Astrocyte (in vitro differentiated cells and primary cell): ENCODE results near the gene SLCO3A1. TPM values are rescaled to one million over a fixed set of nuclear protein-coding genes. Genes with fewer than 3 reads are reported as not detected.
A peak's percentile ranks its signal among the peaks of the same experiment; 100 is the strongest.

Experiments
- DNase-seq: peaks from one replicate; pipeline ENCODE4 v3.0.0-alpha.2; 2010; ENCODE audit warnings: low read depth
- FAIRE-seq: peaks from 2 replicates; lab custom pipeline; 2011; peaks lifted over from hg19 to GRCh38; lab: Jason Lieb, UNC
- H2AFZ ChIP-seq: 2 replicates; pipeline ENCODE4 v1.6.0; 2012; ENCODE audit warnings: low read depth, low read length, inconsistent platforms
- H3K27ac ChIP-seq: 2 replicates; pipeline ENCODE4 v1.5.1; 2011; ENCODE audit warnings: low read depth, low read length, inconsistent platforms
- H3K27me3 ChIP-seq: 2 replicates; pipeline ENCODE4 v1.6.0; 2011; ENCODE audit warnings: low read length, inconsistent platforms; ENCODE audit not compliant: insufficient read depth
- H3K36me3 ChIP-seq: 2 replicates; pipeline ENCODE4 v1.5.1; 2011; ENCODE audit warnings: low read length, inconsistent platforms; ENCODE audit not compliant: insufficient read depth
- H3K4me1 ChIP-seq: 2 replicates; pipeline ENCODE4 v1.5.1; 2011; ENCODE audit warnings: low read length, inconsistent platforms; ENCODE audit not compliant: insufficient read depth
- H3K4me2 ChIP-seq: 2 replicates; pipeline ENCODE4 v1.6.0; 2012; ENCODE audit warnings: low read length, inconsistent platforms
- H3K4me3 ChIP-seq: 2 replicates; pipeline ENCODE4 v1.5.1; 2011; ENCODE audit warnings: low read depth, mild to moderate bottlenecking, low read length, inconsistent platforms; ENCODE audit not compliant: insufficient read depth
- H3K79me2 ChIP-seq: 2 replicates; pipeline ENCODE4 v1.6.0; 2012; ENCODE audit warnings: mild to moderate bottlenecking, low read length, inconsistent platforms; ENCODE audit not compliant: insufficient read depth
- H3K9ac ChIP-seq: 2 replicates; pipeline ENCODE4 v1.6.0; 2012; ENCODE audit warnings: mild to moderate bottlenecking, low read length, inconsistent platforms
- H3K9me3 ChIP-seq: 2 replicates; pipeline ENCODE4 v1.5.1; 2012; ENCODE audit warnings: low read depth, mild to moderate bottlenecking, low read length, inconsistent platforms; ENCODE audit not compliant: insufficient read depth
- H4K20me1 ChIP-seq: 2 replicates; pipeline ENCODE4 v1.6.0; 2012; ENCODE audit warnings: low read length, inconsistent platforms; ENCODE audit not compliant: insufficient read depth
- H3K27ac Mint-ChIP-seq: one replicate; pipeline ENCODE4 v1.8.0; 2021; ENCODE audit warnings: mild to moderate bottlenecking, mixed read lengths; ENCODE audit not compliant: unreplicated experiment
- H3K27me3 Mint-ChIP-seq: one replicate; pipeline ENCODE4 v1.8.0; 2021; ENCODE audit warnings: low read depth, mixed read lengths; ENCODE audit not compliant: unreplicated experiment
- H3K36me3 Mint-ChIP-seq: one replicate; pipeline ENCODE4 v1.8.0; 2021; ENCODE audit warnings: low read depth, mixed read lengths; ENCODE audit not compliant: unreplicated experiment
- H3K4me1 Mint-ChIP-seq: one replicate; pipeline ENCODE4 v1.8.0; 2021; ENCODE audit warnings: low read depth, mixed read lengths; ENCODE audit not compliant: unreplicated experiment
- H3K4me3 Mint-ChIP-seq: one replicate; pipeline ENCODE4 v1.8.0; 2021; ENCODE audit warnings: mild to moderate bottlenecking, moderate library complexity, mixed read lengths; ENCODE audit not compliant: unreplicated experiment
- H3K9me3 Mint-ChIP-seq: one replicate; pipeline ENCODE4 v1.8.0; 2021; ENCODE audit warnings: mild to moderate bottlenecking, mixed read lengths; ENCODE audit not compliant: unreplicated experiment
- CTCF ChIP-seq: IDR thresholded peaks from 2 replicates; pipeline ENCODE4 v1.5.1; 2011; ENCODE audit warnings: low read depth, mild to moderate bottlenecking, inconsistent platforms, low read length, moderate library complexity; ENCODE audit not compliant: insufficient read depth
- EZH2 ChIP-seq: IDR thresholded peaks from 2 replicates; pipeline ENCODE4 v1.6.1; 2012; ENCODE audit warnings: mild to moderate bottlenecking, low read length, inconsistent platforms; ENCODE audit not compliant: insufficient read depth
- total RNA-seq: library from RNA; stranded (reverse); gene quantifications from 2 replicates; pipeline ENCODE4 v1.2.1, GENCODE V29; 2021

Gene SLCO3A1
- total RNA-seq, 1 donor from 2014 or later, result 9.4 TPM

- no peak overlapping the region for H3K9ac ChIP-seq
- no peaks in the 10 kb centered on the region for H4K20me1 ChIP-seq
- no peak for TF ChIP-seq EZH2
- no peak for TF ChIP-seq CTCF
- H2AFZ ChIP-seq, result no peak overlapping the region
- H3K9me3 ChIP-seq, result no peaks in the 10 kb centered on the region
- Mint-ChIP-seq H3K36me3 (no peaks in the 10 kb centered on the region), H3K9me3 (no peaks in the 10 kb centered on the region), H3K4me1 (no peaks in the 10 kb centered on the region), H3K27ac (no peak overlapping the region), H3K4me3 (no peak overlapping the region), H3K27me3 (peaks cover 4% of the 10 kb centered on the region)
- no peak overlapping the region for H3K27ac ChIP-seq
- H3K27me3 ChIP-seq, result no peaks in the 10 kb centered on the region
- H3K36me3 ChIP-seq, result no peaks in the 10 kb centered on the region
- no peak overlapping the region for H3K4me3 ChIP-seq
- no peak overlapping the region for H3K4me2 ChIP-seq
- peaks cover 4% of the 10 kb centered on the region for H3K4me1 ChIP-seq
- DNase-seq (no peak), FAIRE-seq (no peak)
- H3K79me2 ChIP-seq, result no peaks in the 10 kb centered on the region
Observed at GRCh38 chr15:92018535-92019239, 165.2 kb downstream of the SLCO3A1 start.

- H3K9ac ChIP-seq, result no peak overlapping the region
- no peak overlapping the region for H3K27ac ChIP-seq
- Mint-ChIP-seq H3K9me3 (no peaks in the 10 kb centered on the region), H3K27me3 (peaks cover 4% of the 10 kb centered on the region), H3K36me3 (no peaks in the 10 kb centered on the region), H3K4me3 (no peak overlapping the region), H3K27ac (no peak overlapping the region), H3K4me1 (no peaks in the 10 kb centered on the region)
- no peak for FAIRE-seq
- no peaks in the 10 kb centered on the region for H3K9me3 ChIP-seq
- peaks cover 4% of the 10 kb centered on the region for H3K4me1 ChIP-seq
- TF ChIP-seq EZH2 (no peak), CTCF (no peak)
- H2AFZ ChIP-seq, result no peak overlapping the region
- no peaks in the 10 kb centered on the region for H3K79me2 ChIP-seq
- H3K4me2 ChIP-seq, result no peak overlapping the region
- H4K20me1 ChIP-seq, result no peaks in the 10 kb centered on the region
- no peaks in the 10 kb centered on the region for H3K36me3 ChIP-seq
- no peaks in the 10 kb centered on the region for H3K27me3 ChIP-seq
- no peak overlapping the region for H3K4me3 ChIP-seq
- DNase-seq, result no peak
Observed at GRCh38 chr15:92019706-92020105, 166.2 kb downstream of the SLCO3A1 start.

GRCh38 chr15:92020207-92020606 is 166.7 kb downstream of the SLCO3A1 start:
- peak; percentile 47 for DNase-seq
- no peaks in the 10 kb centered on the region for H3K36me3 ChIP-seq
- peaks cover 4% of the 10 kb centered on the region for H3K4me1 ChIP-seq
- H3K27me3 ChIP-seq, result no peaks in the 10 kb centered on the region
- no peaks in the 10 kb centered on the region for H3K9me3 ChIP-seq
- Mint-ChIP-seq H3K36me3 (no peaks in the 10 kb centered on the region), H3K4me3 (no peak overlapping the region), H3K27ac (no peak overlapping the region), H3K4me1 (no peaks in the 10 kb centered on the region), H3K27me3 (peaks cover 4% of the 10 kb centered on the region), H3K9me3 (no peaks in the 10 kb centered on the region)
- peak overlapping the region; percentile 8 for H3K27ac ChIP-seq
- no peak overlapping the region for H3K9ac ChIP-seq
- no peak overlapping the region for H2AFZ ChIP-seq
- H3K4me2 ChIP-seq, result no peak overlapping the region
- no peaks in the 10 kb centered on the region for H4K20me1 ChIP-seq
- no peaks in the 10 kb centered on the region for H3K79me2 ChIP-seq
- no peak for FAIRE-seq
- H3K4me3 ChIP-seq, result no peak overlapping the region
- TF ChIP-seq EZH2, result no peak
- TF ChIP-seq CTCF, result no peak
